H1 (cell line): ENCODE data around the gene MAPK8IP3. TPM values are rescaled to one million over a fixed set of nuclear protein-coding genes. Genes with fewer than 3 reads are reported as not detected.

ENCODE experiments used
- CTCF ChIA-PET: fragments of 300-600 bp; sonication (Branson Sonifier 250); formaldehyde crosslinking; loops from one replicate; lab custom pipeline; 2021; ENCODE audit not compliant: partially characterized antibody; lab: Charles Lee
- POLR2A ChIA-PET: fragments of 300-600 bp; sonication (Branson Sonifier 250); formaldehyde crosslinking; loops from one replicate; lab custom pipeline; 2021; ENCODE audit warnings: inconsistent platforms; ENCODE audit not compliant: partially characterized antibody; lab: Charles Lee
- DNase-seq, 2 experiments: peaks; one replicate each; pipeline versions ENCODE4 v3.0.0 to v3.0.0-alpha.2; 2010 to 2022; ENCODE audit warnings: low spot score in 2 of 2, low read depth in 1 of 2, mixed read lengths in 1 of 2
- FAIRE-seq: peaks from 2 replicates; lab custom pipeline; 2011; peaks lifted over from hg19 to GRCh38; lab: Jason Lieb, UNC
- H2AFZ ChIP-seq: 2 replicates; pipeline ENCODE4 v1.8.1; 2012; ENCODE audit warnings: low read length, inconsistent platforms
- H2AK5ac ChIP-seq: 2 replicates; pipeline ENCODE4 v1.6.1; 2013; ENCODE audit warnings: low read depth, low read length
- H2BK120ac ChIP-seq: replicated peaks from 2 replicates; pipeline ENCODE3; 2013; ENCODE audit warnings: low read depth, low read length, inconsistent platforms
- H2BK12ac ChIP-seq: 2 replicates; pipeline ENCODE4 v1.6.1; 2013; ENCODE audit warnings: low read depth, low read length
- H2BK15ac ChIP-seq: 2 replicates; pipeline ENCODE4 v1.6.1; 2013; ENCODE audit warnings: low read length
- H2BK20ac ChIP-seq: 2 replicates; pipeline ENCODE4 v1.6.1; 2013; ENCODE audit warnings: low read length
- H2BK5ac ChIP-seq: 2 replicates; pipeline ENCODE4 v1.6.1; 2013; ENCODE audit warnings: low read depth, low read length
- H3K14ac ChIP-seq: 2 replicates; pipeline ENCODE4 v1.6.1; 2013; ENCODE audit warnings: inconsistent platforms; ENCODE audit not compliant: insufficient read length
- H3K18ac ChIP-seq: 2 replicates; pipeline ENCODE4 v1.6.1; 2013; ENCODE audit warnings: low read length; ENCODE audit errors: extremely low read depth
- H3K23ac ChIP-seq: 2 replicates; pipeline ENCODE4 v1.6.1; 2013; ENCODE audit warnings: inconsistent platforms; ENCODE audit not compliant: insufficient read length
- H3K23me2 ChIP-seq: 2 replicates; pipeline ENCODE4 v1.6.1; 2013; ENCODE audit warnings: low read depth, low read length
- H3K27ac ChIP-seq: 2 replicates; pipeline ENCODE4 v1.6.1; 2011; ENCODE audit warnings: low read depth, low read length, inconsistent platforms
- H3K27me3 ChIP-seq, 4 experiments: replicated peaks in 1 of 4; 1 replicate in 1 of 4; 2 replicates in 3 of 4; pipeline versions ENCODE4 v1.6.1 to v1.8.1; 2011 to 2013; ENCODE audit warnings: low read length in 3 of 4, mild to moderate bottlenecking in 3 of 4, inconsistent platforms in 2 of 4, mixed read lengths in 2 of 4, moderate library complexity in 1 of 4; ENCODE audit not compliant: control insufficient read depth in 3 of 4, insufficient read depth in 3 of 4; ENCODE audit errors: extremely low read depth in 1 of 4
- H3K36me3 ChIP-seq, 4 experiments: 2 replicates each; pipeline versions ENCODE4 v1.6.1 to v1.8.1; 2011 to 2013; ENCODE audit warnings: mild to moderate bottlenecking in 4 of 4, low read length in 3 of 4, moderate library complexity in 2 of 4, control low read depth in 1 of 4, inconsistent platforms in 1 of 4; ENCODE audit not compliant: insufficient read depth in 4 of 4, control insufficient read depth in 2 of 4
- H3K4ac ChIP-seq: replicated peaks from 2 replicates; pipeline ENCODE3; 2013; ENCODE audit warnings: low read length, low read depth, mixed read lengths, inconsistent platforms; ENCODE audit not compliant: insufficient read length
- H3K4me1 ChIP-seq, 4 experiments: replicated peaks in 1 of 4; 1 replicate in 1 of 4; 2 replicates in 3 of 4; pipeline versions ENCODE4 v1.6.1 to v1.8.1; 2011 to 2013; ENCODE audit warnings: low read length in 3 of 4, inconsistent platforms in 2 of 4, mixed read lengths in 1 of 4; ENCODE audit not compliant: insufficient read depth in 4 of 4, control insufficient read depth in 3 of 4
- H3K4me2 ChIP-seq, 2 experiments: 2 replicates each; pipeline versions ENCODE4 v1.6.1 to v1.8.1; 2011 to 2013; ENCODE audit warnings: low read depth in 2 of 2, low read length in 2 of 2, control low read depth in 1 of 2, inconsistent platforms in 1 of 2, mild to moderate bottlenecking in 1 of 2; ENCODE audit not compliant: insufficient read depth in 1 of 2
- H3K4me3 ChIP-seq, 4 experiments: fragments of 200-600, 300-600 bp in 1 of 4; sonication (generic), shearing (Covaris generic), sonication (Bioruptor Twin) in 1 of 4; 2 replicates each; pipeline versions ENCODE4 v1.5.1 to v1.8.1; 2011 to 2016; ENCODE audit warnings: low read length in 4 of 4, low read depth in 3 of 4, control low read depth in 2 of 4, inconsistent platforms in 2 of 4, mild to moderate bottlenecking in 2 of 4, mixed read lengths in 1 of 4, moderate library complexity in 1 of 4; ENCODE audit not compliant: insufficient read depth in 2 of 4; ENCODE audit errors: extremely low read depth in 1 of 4
- H3K56ac ChIP-seq: replicated peaks from 2 replicates; pipeline ENCODE3; 2013; ENCODE audit warnings: low read depth, mild to moderate bottlenecking, mixed read lengths, low read length, inconsistent platforms; ENCODE audit not compliant: insufficient read length
- H3K79me1 ChIP-seq: 2 replicates; pipeline ENCODE4 v1.6.1; 2013; ENCODE audit warnings: low read depth, low read length, control low read depth
- H3K79me2 ChIP-seq, 2 experiments: 2 replicates each; pipeline versions ENCODE4 v1.6.1 to v1.8.1; 2012 to 2013; ENCODE audit warnings: low read length in 2 of 2, mild to moderate bottlenecking in 2 of 2, inconsistent platforms in 1 of 2; ENCODE audit not compliant: insufficient read depth in 2 of 2, control insufficient read depth in 1 of 2
- H3K9ac ChIP-seq, 4 experiments: replicated peaks in 1 of 4; 1 replicate in 1 of 4; 2 replicates in 3 of 4; pipeline versions ENCODE4 v1.6.1 to v1.8.1; 2011 to 2013; ENCODE audit warnings: low read depth in 3 of 4, low read length in 3 of 4, control low read depth in 2 of 4, mild to moderate bottlenecking in 2 of 4, moderate library complexity in 2 of 4, inconsistent platforms in 1 of 4; ENCODE audit errors: extremely low read depth in 1 of 4
- H3K9me3 ChIP-seq, 2 experiments: 2 replicates each; pipeline versions ENCODE4 v1.6.1 to v1.8.1; 2012 to 2013; ENCODE audit warnings: mild to moderate bottlenecking in 2 of 2, moderate library complexity in 2 of 2, control low read depth in 1 of 2, inconsistent platforms in 1 of 2, low read depth in 1 of 2, low read length in 1 of 2, mixed read lengths in 1 of 2; ENCODE audit not compliant: insufficient read depth in 2 of 2
- H4K20me1 ChIP-seq, 2 experiments: replicated peaks in 1 of 2; 2 replicates each; pipeline versions ENCODE3 to v1.8.1; 2011 to 2013; ENCODE audit warnings: inconsistent platforms in 2 of 2, low read length in 2 of 2, mild to moderate bottlenecking in 1 of 2; ENCODE audit not compliant: insufficient read depth in 2 of 2, control insufficient read depth in 1 of 2
- H4K5ac ChIP-seq: 2 replicates; pipeline ENCODE4 v1.6.1; 2013; ENCODE audit warnings: low read length, low read depth, mixed read lengths, inconsistent platforms; ENCODE audit not compliant: insufficient read length
- H4K8ac ChIP-seq: 2 replicates; pipeline ENCODE4 v1.8.0; 2013; ENCODE audit warnings: mild to moderate bottlenecking, moderate library complexity, low read length, inconsistent platforms; ENCODE audit not compliant: insufficient read depth; ENCODE audit errors: extremely low read depth
- H4K91ac ChIP-seq: replicated peaks from 2 replicates; pipeline ENCODE3; 2013; ENCODE audit warnings: low read length, mixed read lengths, inconsistent platforms; ENCODE audit not compliant: insufficient read length
- FOSL1 ChIP-seq: IDR thresholded peaks from 2 replicates; pipeline ENCODE4 v1.6.1; 2011; ENCODE audit warnings: mild to moderate bottlenecking, low read depth, low read length, moderate library complexity; ENCODE audit not compliant: insufficient read depth
- KDM4A ChIP-seq: IDR thresholded peaks from one replicate; pipeline ENCODE4 v1.7.1; 2012; ENCODE audit warnings: low read depth, mild to moderate bottlenecking, moderate library complexity, low read length, inconsistent platforms; ENCODE audit not compliant: severe bottlenecking
- SP1 ChIP-seq: IDR thresholded peaks from 2 replicates; pipeline ENCODE4 v1.6.1; 2011; ENCODE audit warnings: low read depth, low read length
- WGBS, 2 experiments: shearing (Covaris generic) in 1 of 2; methylation state at CpG; one replicate each; pipeline versions ENCODE4 v1.1.6 to v1.1.7; 2013 to 2015; ENCODE audit warnings: low lambda C conversion rate in 2 of 2, mixed read lengths in 2 of 2, inconsistent platforms in 1 of 2, low coverage in 1 of 2, missing lambda C conversion rate in 1 of 2; ENCODE audit not compliant: insufficient replicate concordance in 2 of 2, insufficient coverage in 1 of 2, insufficient read length in 1 of 2; ENCODE audit errors: extremely low coverage in 1 of 2, missing lambda C conversion rate in 1 of 2; 5-methylcytosine and 5-hydroxymethylcytosine counted together
- polyA plus RNA-seq, 7 experiments: library from polyadenylated mRNA; depleted of rRNA in 3 of 7; stranded (reverse) in 5 of 7; unstranded in 2 of 7; fragments of >200 nt in 5 of 7; fragments of 200-250 nt in 2 of 7; gene quantifications; 1 replicate in 5 of 7; 2 replicates in 1 of 7; 4 replicates in 1 of 7; pipeline versions ENCODE4 v1.2.1 to v1.2.3, GENCODE V29; 2011 to 2013; ENCODE audit warnings: missing spikeins in 2 of 7, mixed read lengths in 2 of 7
- total RNA-seq: library from RNA; stranded (reverse); fragmentation: NEBNext Ultra II Directional; extraction: Animal tissue kit (Norgen Biotek cat#: 25700); gene quantifications from 2 replicates; pipeline ENCODE4 v1.2.1, GENCODE V29; 2021

The MAPK8IP3 gene
- total and polyA plus RNA-seq, 2 of the 8 experiments (the other 6 are each of a cell fraction or from before 2014, with no cell fraction given) = 16.9 to 43.4 TPM

DNA sequence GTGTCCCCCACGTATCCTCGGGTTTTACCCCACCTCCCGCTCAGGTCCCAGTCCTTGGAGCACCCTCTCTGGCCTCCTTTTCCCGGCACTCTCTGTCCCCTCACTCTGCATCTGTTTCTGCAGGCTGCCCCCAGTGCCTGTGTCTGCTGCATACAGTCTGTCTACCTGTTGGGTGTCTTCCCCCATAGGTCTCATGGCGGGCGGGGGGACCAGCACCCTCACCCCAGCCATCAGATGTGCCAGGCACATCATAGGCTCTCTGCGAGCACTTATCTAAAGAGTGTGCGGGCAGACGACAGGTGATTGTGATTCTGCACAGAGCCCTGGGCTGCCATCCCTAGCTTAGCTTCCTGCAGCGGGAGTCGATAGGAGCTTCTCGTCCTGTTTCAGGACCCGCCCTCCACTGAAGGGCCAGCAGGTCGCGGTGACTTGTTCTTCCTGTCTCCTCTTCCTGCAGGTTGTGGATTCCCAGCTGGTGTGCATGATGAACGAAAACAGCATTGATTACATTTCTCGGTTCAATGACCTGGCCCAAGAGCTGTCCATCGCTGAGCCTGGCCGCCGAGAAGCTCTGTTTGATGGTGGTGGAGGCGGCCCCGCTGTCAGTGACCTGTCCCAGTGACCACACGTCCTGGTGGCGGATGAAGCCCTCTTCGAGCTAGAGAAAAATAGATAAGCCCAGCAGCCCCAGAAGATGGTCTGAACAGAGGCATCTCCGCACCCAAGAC, 32.4 kb upstream of the MAPK8IP3 start:
- H3K18ac ChIP-seq = no peak overlapping the region
- no peak overlapping the region for H2BK20ac ChIP-seq
- H3K23me2 ChIP-seq = peaks cover under 1% of the 10 kb centered on the region; the same call in 1 of the 2 replicates
- H4K5ac ChIP-seq = no peak overlapping the region
- no peak for DNase-seq
- H2AFZ ChIP-seq = no peak overlapping the region
- no peak overlapping the region for H4K8ac ChIP-seq
- H3K4me3 ChIP-seq = no peak overlapping the region
- WGBS, 2 experiments = 93% methylated on average over 20 of the region's 26 CpGs; no CpG with 5 or more reads in 1 of the 2 experiments
- H2BK5ac ChIP-seq = no peak overlapping the region; the same call in 1 of the 2 replicates
- no peak overlapping the region for H3K4me2 ChIP-seq
- no peaks in the 10 kb centered on the region for H3K9me3 ChIP-seq
- H3K79me1 ChIP-seq = peaks cover 4% of the 10 kb centered on the region
- no peak for FAIRE-seq
- no peak overlapping the region for H3K4ac ChIP-seq
- H2BK12ac ChIP-seq = no peak overlapping the region
- H3K36me3 ChIP-seq = peaks cover 17 to 58% (median 39%) of the 10 kb centered on the region in 4 experiments; a peak in 7 of 8 replicates
- no peak overlapping the region for H4K91ac ChIP-seq
- H3K9ac ChIP-seq = no peak overlapping the region
- H3K27me3 ChIP-seq = no peaks in the 10 kb centered on the region
- H2AK5ac ChIP-seq = no peak overlapping the region
- H2BK15ac ChIP-seq = no peak overlapping the region
- no peak overlapping the region for H3K14ac ChIP-seq
- no peak overlapping the region for H2BK120ac ChIP-seq
- H3K4me1 ChIP-seq = 0 out of 7 replicates have a peak, but pooled peaks cover 0 to under 1% (median 0%) of the 10 kb centered on the region in 4 experiments
- no peak for TF ChIP-seq KDM4A
- no peak for TF ChIP-seq FOSL1
- TF ChIP-seq SP1 = no peak
- TF ChIP-seq, all 59 proteins: peak for 0
- Histone ChIP-seq H3K56ac (no peak overlapping the region), H4K20me1 (peaks cover 2 to 9% of the 10 kb centered on the region in 2 experiments), H3K23ac (no peak overlapping the region), H3K27ac (no peak overlapping the region), H3K79me2 (peaks cover 1 to 3% of the 10 kb centered on the region in 2 experiments)
- ChIA-PET CTCF (interaction anchor here (1.2 to 1.3 kb wide), 2 partner anchors 21 to 95 kb away, joined by 3 to 4 read pairs; no protein-coding TSS in a partner anchor), POLR2A (no interaction called here)
